Heart left ventricle (tissue), 13 donors: ENCODE measurements around the gene SPATA31D3.
"Not testable (repeated sequence)": the region's sequence is repeated elsewhere in the genome, so short reads cannot be mapped to it uniquely, and the experiment has no call there.

Experiments
- CTCF ChIP-seq, 12 donors: fragments of 200-600 bp; sonication (generic) in 4 of 12; IDR thresholded peaks; one replicate each; pipeline versions ENCODE4 v1.5.0 to v1.8.0; 2018 to 2022; ENCODE audit warnings: antibody characterized with exemption in 12 of 12, mild to moderate bottlenecking in 5 of 12
- POLR2A ChIP-seq, 2 donors: fragments of 450-650 bp; IDR thresholded peaks; one replicate each; pipeline ENCODE4 v1.6.1; 2017; ENCODE audit warnings: antibody characterized with exemption in 2 of 2, mild to moderate bottlenecking in 2 of 2, moderate library complexity in 2 of 2
- donor health status: ischemic (EF 13 %, LVEDD 7.1; RV severe dilation, severe dysfunction).
- donor health status: DM: no; HTN: yes; CAD: no.
- donor health status: DM: no; HTN: no; CAD: no.
- donor health status: ischemic (EF 25% LVEDD 6.9; RV normal size, moderate dysfunction).
- donor health status: ischemic (EF 25% LVEDD 5.7; RV mildly dilated, moderate dysfunction).
- donor health status: ischemic (EF 35%, LVEDD 5.7; RV mildly dilated, moderate dysfunction).
- donor health status: nonischemic (EF 11% LVEDD 7.7; RV severe dilation, severe dysfunction).
- donor health status: DM: yes; HTN: yes; CAD: no.
- donor health status: PGD.
- donor health status: ischemic (EF 29% LVEDD 5.4; RV normal size, mild dysfunction).
- donor health status: nonischemic (EF 23%, LVEDD 6.1; RV moderate dilation, normal function).

- not testable (repeated sequence) for TF ChIP-seq CTCF, POLR2A (IDR thresholded peaks at IDR 0.05)
Measured at GRCh38 chr9:81918507-81918906, 24.8 kb upstream of the SPATA31D3 start.
